Suprapubic skin (tissue), 4 donors: ENCODE results near the gene HADH. TPM values are rescaled to one million over a fixed set of nuclear protein-coding genes. Genes with fewer than 3 reads are reported as not detected.

Experiments used
- DNase-seq, 2 donors: peaks; one replicate each; pipeline ENCODE4 v3.0.0-alpha.2; 2019; ENCODE audit warnings: low spot score in 2 of 2
- H3K27ac ChIP-seq: fragments of 200-600 bp; sonication (generic); one replicate; pipeline ENCODE4 v1.5.1; 2019
- H3K27me3 ChIP-seq: fragments of 200-600 bp; sonication (generic); one replicate; pipeline ENCODE4 v1.5.1; 2019
- H3K36me3 ChIP-seq: fragments of 200-600 bp; sonication (generic); one replicate; pipeline ENCODE4 v1.5.1; 2019
- H3K4me1 ChIP-seq: fragments of 200-600 bp; sonication (generic); one replicate; pipeline ENCODE4 v1.5.1; 2019
- H3K4me3 ChIP-seq: fragments of 200-600 bp; sonication (generic); one replicate; pipeline ENCODE4 v1.5.1; 2019; ENCODE audit warnings: mild to moderate bottlenecking
- H3K9me3 ChIP-seq: fragments of 200-600 bp; sonication (generic); one replicate; pipeline ENCODE4 v1.5.1; 2019
- EP300 ChIP-seq: sonication (generic); formaldehyde crosslinking; IDR thresholded peaks from one replicate; pipeline ENCODE4 v1.6.1; 2017; ENCODE audit warnings: antibody characterized with exemption
- POLR2A ChIP-seq, 2 donors: fragments of 450-650 bp; IDR thresholded peaks; one replicate each; pipeline ENCODE4 v1.6.1; 2017; ENCODE audit warnings: antibody characterized with exemption in 2 of 2, mild to moderate bottlenecking in 2 of 2, moderate library complexity in 2 of 2
- POLR2AphosphoS5 ChIP-seq, 3 donors: sonication (generic); formaldehyde crosslinking; IDR thresholded peaks; one replicate each; pipeline ENCODE4 v1.6.1; 2017; ENCODE audit warnings: antibody characterized with exemption in 3 of 3
- WGBS: methylation state at CpG from one replicate; pipeline ENCODE4 v1.1.5; 2018; 5-methylcytosine and 5-hydroxymethylcytosine counted together
- total RNA-seq, 4 donors: library from RNA; depleted of rRNA; stranded (reverse); fragments of >200 nt; gene quantifications; one replicate each; pipeline ENCODE4 v1.1.0, GENCODE V29; 2016
- TF ChIP-seq, protein P1 (sequence below), 2 donors: fragments of 200-600 bp in 1 of 2; fragments of 450-650 bp in 1 of 2; sonication (generic) in 1 of 2; IDR thresholded peaks; one replicate each; pipeline ENCODE4 v1.5.1; 2016 to 2019; ENCODE audit warnings: antibody characterized with exemption in 2 of 2, mild to moderate bottlenecking in 1 of 2, moderate library complexity in 1 of 2

HADH gene
- total RNA-seq, 4 donors from 2014 or later, result 37.0 to 51.1 (median 42.6) TPM

GRCh38 chr4:108013327-108013726, 23.6 kb downstream of the HADH start:
- Histone ChIP-seq H3K36me3 (peaks cover 36% of the 10 kb centered on the region), H3K4me1 (peaks cover under 1% of the 10 kb centered on the region), H3K9me3 (no peaks in the 10 kb centered on the region), H3K27me3 (no peaks in the 10 kb centered on the region), H3K27ac (no peak overlapping the region), H3K4me3 (no peak overlapping the region)
- TF ChIP-seq POLR2A (IDR thresholded peaks at IDR 0.05) (no peak), EP300 (no peak), POLR2AphosphoS5 (IDR thresholded peaks at IDR 0.05) (no peak)
- TF ChIP-seq, protein P1, sequence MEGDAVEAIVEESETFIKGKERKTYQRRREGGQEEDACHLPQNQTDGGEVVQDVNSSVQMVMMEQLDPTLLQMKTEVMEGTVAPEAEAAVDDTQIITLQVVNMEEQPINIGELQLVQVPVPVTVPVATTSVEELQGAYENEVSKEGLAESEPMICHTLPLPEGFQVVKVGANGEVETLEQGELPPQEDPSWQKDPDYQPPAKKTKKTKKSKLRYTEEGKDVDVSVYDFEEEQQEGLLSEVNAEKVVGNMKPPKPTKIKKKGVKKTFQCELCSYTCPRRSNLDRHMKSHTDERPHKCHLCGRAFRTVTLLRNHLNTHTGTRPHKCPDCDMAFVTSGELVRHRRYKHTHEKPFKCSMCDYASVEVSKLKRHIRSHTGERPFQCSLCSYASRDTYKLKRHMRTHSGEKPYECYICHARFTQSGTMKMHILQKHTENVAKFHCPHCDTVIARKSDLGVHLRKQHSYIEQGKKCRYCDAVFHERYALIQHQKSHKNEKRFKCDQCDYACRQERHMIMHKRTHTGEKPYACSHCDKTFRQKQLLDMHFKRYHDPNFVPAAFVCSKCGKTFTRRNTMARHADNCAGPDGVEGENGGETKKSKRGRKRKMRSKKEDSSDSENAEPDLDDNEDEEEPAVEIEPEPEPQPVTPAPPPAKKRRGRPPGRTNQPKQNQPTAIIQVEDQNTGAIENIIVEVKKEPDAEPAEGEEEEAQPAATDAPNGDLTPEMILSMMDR (IDR thresholded peaks at IDR 0.05), result no peak
- no peak for DNase-seq

DNA sequence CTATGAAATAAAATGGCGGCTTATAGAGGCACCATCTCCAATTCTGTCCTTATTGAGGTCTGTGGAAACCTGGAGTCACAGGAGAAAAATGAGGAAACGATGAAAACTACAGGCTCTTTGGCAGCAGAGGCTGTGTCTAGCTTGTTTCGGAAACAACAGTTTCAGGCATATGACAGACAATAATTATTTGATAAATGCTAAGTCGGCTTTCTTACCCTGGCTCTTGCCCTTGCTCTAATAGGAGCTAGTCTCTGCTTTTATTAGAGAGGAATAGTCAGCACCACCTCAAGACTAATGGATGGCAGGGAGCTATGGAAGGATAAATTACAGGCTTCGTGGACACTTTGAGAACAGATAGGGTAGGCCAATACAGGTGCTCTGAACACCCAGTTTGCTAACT, 24.3 kb downstream of the HADH start:
- 96% methylated on average over 5 of the region's 5 CpGs for WGBS
- H3K27me3 ChIP-seq, result no peaks in the 10 kb centered on the region
- peaks cover 36% of the 10 kb centered on the region for H3K36me3 ChIP-seq
- H3K27ac ChIP-seq, result no peak overlapping the region
- no peak for TF ChIP-seq POLR2A (IDR thresholded peaks at IDR 0.05)
- no peak for TF ChIP-seq POLR2AphosphoS5 (IDR thresholded peaks at IDR 0.05)
- no peak for TF ChIP-seq EP300
- TF ChIP-seq, protein P1 (IDR thresholded peaks at IDR 0.05), result no peak
- DNase-seq, result no peak
- H3K4me3 ChIP-seq, result no peak overlapping the region
- H3K9me3 ChIP-seq, result no peaks in the 10 kb centered on the region
- H3K4me1 ChIP-seq, result peaks cover 5% of the 10 kb centered on the region

DNA sequence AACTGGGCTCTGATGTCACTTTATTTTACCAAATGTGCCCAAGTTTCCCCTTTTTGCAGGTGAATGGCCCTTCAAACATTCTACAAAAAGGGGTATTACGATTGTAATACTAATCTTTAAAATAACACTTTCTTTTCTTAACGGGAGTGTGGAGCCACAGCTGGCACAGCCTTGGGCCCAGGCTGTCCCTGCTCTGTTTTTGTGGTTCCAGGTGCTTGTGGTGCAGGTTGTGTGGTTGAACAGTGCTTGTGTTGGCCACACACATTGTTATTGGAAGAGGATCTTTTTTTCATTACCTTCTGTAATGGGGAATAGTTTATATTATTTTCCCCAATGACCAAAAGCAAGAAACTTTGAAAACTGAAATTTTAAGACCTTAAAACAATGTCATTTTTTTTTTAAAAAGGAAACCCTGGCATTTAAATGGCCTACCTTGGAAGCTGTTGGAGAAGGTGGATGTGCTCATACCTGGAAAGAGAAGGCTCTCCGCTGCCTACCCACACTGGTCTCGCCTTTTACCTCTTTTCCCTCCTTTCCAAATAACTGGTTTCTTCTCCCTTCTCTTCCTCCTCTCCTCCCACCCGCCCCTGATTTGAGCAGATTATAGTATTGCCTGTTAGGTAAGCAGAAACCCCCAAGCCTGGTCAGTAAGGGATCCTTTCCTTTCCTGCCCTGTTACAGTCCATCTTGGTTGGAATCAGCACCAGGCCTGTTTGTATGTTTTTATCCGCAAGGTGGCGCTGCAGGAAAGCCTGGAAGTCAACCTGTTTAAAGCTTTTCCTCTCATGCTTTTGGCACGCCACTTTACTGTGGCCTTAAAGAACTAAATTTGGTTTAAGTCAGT, 28.6 kb downstream of the HADH start:
- Histone ChIP-seq H3K27me3 (no peaks in the 10 kb centered on the region), H3K36me3 (peaks cover 58% of the 10 kb centered on the region), H3K27ac (no peak overlapping the region), H3K9me3 (no peaks in the 10 kb centered on the region), H3K4me1 (peaks cover 5% of the 10 kb centered on the region), H3K4me3 (no peak overlapping the region)
- WGBS, result 45% methylated on average over 8 of the region's 8 CpGs
- peak; percentile 84 to 87 for DNase-seq
- TF ChIP-seq EP300, result no peak
- TF ChIP-seq, protein P1 (IDR thresholded peaks at IDR 0.05), result peak; percentile 75 to 78
- TF ChIP-seq POLR2A (IDR thresholded peaks at IDR 0.05), result no peak
- no peak for TF ChIP-seq POLR2AphosphoS5 (IDR thresholded peaks at IDR 0.05)

DNA sequence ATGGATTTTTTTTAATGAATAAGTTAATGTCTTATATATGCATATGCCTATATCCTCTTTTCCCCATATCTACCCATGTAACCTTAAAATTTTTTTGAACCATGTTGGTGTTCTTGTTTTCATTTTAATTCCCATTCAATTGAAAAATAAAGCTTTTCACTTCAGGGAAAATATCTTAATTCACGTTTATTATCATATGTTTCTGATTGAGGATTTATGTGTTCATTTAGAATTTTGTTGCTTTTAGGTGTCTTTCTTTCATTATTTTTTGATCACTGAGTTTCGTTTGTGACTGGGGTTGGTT, 29.1 kb downstream of the HADH start:
- Histone ChIP-seq H3K9me3 (no peaks in the 10 kb centered on the region), H3K4me1 (peaks cover 5% of the 10 kb centered on the region), H3K27ac (no peak overlapping the region), H3K36me3 (peaks cover 63% of the 10 kb centered on the region), H3K4me3 (no peak overlapping the region), H3K27me3 (no peaks in the 10 kb centered on the region)
- WGBS, result 56% methylated on average over 2 of the region's 2 CpGs
- TF ChIP-seq POLR2A (IDR thresholded peaks at IDR 0.05), result no peak
- no peak for DNase-seq

DNA sequence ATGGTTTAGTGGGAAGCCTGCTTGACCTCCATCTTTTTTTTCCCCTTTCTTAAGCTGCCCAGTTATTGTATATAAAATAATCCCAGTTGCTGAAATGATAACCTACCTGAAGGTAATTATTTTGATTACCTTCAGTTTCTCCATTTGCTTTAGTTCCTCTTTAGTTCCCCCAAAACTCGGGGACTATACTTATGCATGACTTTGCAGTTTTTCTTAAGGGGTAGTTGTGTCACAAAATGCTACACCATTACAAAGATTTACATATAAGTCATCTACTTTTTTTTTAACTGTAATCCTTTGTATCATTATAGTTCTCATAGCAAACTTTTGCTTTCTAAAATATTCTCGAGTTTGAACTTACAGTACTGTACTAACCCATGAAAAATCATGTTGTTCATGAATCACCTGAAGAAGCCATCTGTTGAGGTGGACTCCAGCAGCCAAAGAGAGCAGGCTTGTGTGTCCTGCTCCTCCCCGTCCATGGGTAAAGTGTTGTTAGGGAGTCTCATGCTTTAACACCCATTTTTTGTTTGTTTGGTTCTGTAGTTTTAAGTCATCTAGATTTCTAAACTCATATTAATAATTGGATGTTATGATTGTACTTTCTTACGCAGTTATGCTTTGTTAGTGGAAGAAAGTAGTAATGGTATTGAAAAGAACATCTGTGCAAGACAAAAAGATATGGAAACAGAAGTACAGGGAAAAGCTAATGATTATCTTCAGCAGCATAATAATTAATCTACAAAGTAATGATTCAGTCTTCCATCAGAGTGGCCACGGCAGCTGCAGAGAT, 34.6 kb downstream of the HADH start:
- H3K27ac ChIP-seq, result no peak overlapping the region
- H3K4me3 ChIP-seq, result no peak overlapping the region
- no peaks in the 10 kb centered on the region for H3K27me3 ChIP-seq
- DNase-seq, result no peak
- H3K4me1 ChIP-seq, result no peaks in the 10 kb centered on the region
- H3K9me3 ChIP-seq, result no peaks in the 10 kb centered on the region
- TF ChIP-seq, protein P1 (IDR thresholded peaks at IDR 0.05), result no peak
- TF ChIP-seq POLR2AphosphoS5 (IDR thresholded peaks at IDR 0.05), result no peak
- no peak for TF ChIP-seq POLR2A (IDR thresholded peaks at IDR 0.05)
- TF ChIP-seq EP300, result no peak
- H3K36me3 ChIP-seq, result peaks cover 83% of the 10 kb centered on the region
- WGBS, result 92% methylated on average over 5 of the region's 5 CpGs
